SK-N-SH treated with all-trans-retinoic acid at 6 μM for 48 hours (cell line): ENCODE data around the gene ACO2.

Experiments
- ATAC-seq: fragments of 200-7000 bp; cut with Tn5 transposase; 3 replicates; pipeline ENCODE4 v1.9.1; 2020; ENCODE audit warnings: mild to moderate bottlenecking, moderate library complexity
- ARNTL ChIP-seq: fragments of 450-650 bp; formaldehyde crosslinking; IDR thresholded peaks from 2 replicates; pipeline ENCODE4 v1.5.0; 2020; ENCODE audit warnings: low read depth, mild to moderate bottlenecking, moderate library complexity, borderline replicate concordance
- BACH2 ChIP-seq: fragments of 250-450 bp; sonication (Bioruptor Pico); IDR thresholded peaks from 2 replicates; pipeline ENCODE4 v1.9.0; 2021; ENCODE audit warnings: mild to moderate bottlenecking, borderline replicate concordance
- CSDC2 ChIP-seq: fragments of 250-450 bp; sonication (Bioruptor Pico); IDR thresholded peaks from 2 replicates; pipeline ENCODE4 v1.5.0; 2020; ENCODE audit warnings: mild to moderate bottlenecking, moderate library complexity
- ESRRG ChIP-seq: fragments of 250-450 bp; sonication (Bioruptor Pico); IDR thresholded peaks from 2 replicates; pipeline ENCODE4 v1.6.1; 2021; ENCODE audit warnings: mild to moderate bottlenecking
- GLIS3 ChIP-seq: fragments of 250-450 bp; sonication (Bioruptor Pico); IDR thresholded peaks from 2 replicates; pipeline ENCODE4 v1.5.0; 2020; ENCODE audit warnings: mild to moderate bottlenecking, moderate library complexity
- ISL1 ChIP-seq: fragments of 250-450 bp; sonication (Bioruptor Pico); IDR thresholded peaks from 2 replicates; pipeline ENCODE4 v2.1.2; 2022; ENCODE audit warnings: mild to moderate bottlenecking, moderate library complexity
- OSR1 ChIP-seq: fragments of 250-450 bp; sonication (Bioruptor Pico); IDR thresholded peaks from 2 replicates; pipeline ENCODE4 v1.8.0; 2022; ENCODE audit warnings: moderate library complexity, mild to moderate bottlenecking, inconsistent platforms
- PPARA ChIP-seq: fragments of 250-450 bp; sonication (Bioruptor Pico); IDR thresholded peaks from 2 replicates; pipeline ENCODE4 v1.5.0; 2020; ENCODE audit warnings: mild to moderate bottlenecking, borderline replicate concordance
- RARB ChIP-seq: fragments of 250-450 bp; sonication (Bioruptor Pico); IDR thresholded peaks from 2 replicates; pipeline ENCODE4 v1.8.0; 2021; ENCODE audit warnings: mild to moderate bottlenecking, moderate library complexity
- SNAI2 ChIP-seq: fragments of 250-450 bp; sonication (Bioruptor Pico); IDR thresholded peaks from 2 replicates; pipeline ENCODE4 v1.5.0; 2020; ENCODE audit warnings: mild to moderate bottlenecking, moderate library complexity
- TCF4 ChIP-seq: fragments of 250-450 bp; sonication (Bioruptor Pico); IDR thresholded peaks from 2 replicates; pipeline ENCODE4 v1.8.0; 2021; ENCODE audit warnings: mild to moderate bottlenecking, moderate library complexity, borderline replicate concordance
- TOX ChIP-seq: fragments of 250-450 bp; sonication (Bioruptor Pico); IDR thresholded peaks from 2 replicates; pipeline ENCODE4 v1.8.0; 2021; ENCODE audit warnings: mild to moderate bottlenecking, moderate library complexity, borderline replicate concordance
- ZC3H10 ChIP-seq: fragments of 250-450 bp; sonication (Bioruptor Pico); IDR thresholded peaks from 2 replicates; pipeline ENCODE4 v1.5.1; 2021; ENCODE audit warnings: mild to moderate bottlenecking, moderate library complexity
- ZFP3 ChIP-seq: fragments of 250-450 bp; sonication (Bioruptor Pico); IDR thresholded peaks from 2 replicates; pipeline ENCODE4 v1.5.0; 2020; ENCODE audit warnings: mild to moderate bottlenecking, moderate library complexity
- ZFP30 ChIP-seq: fragments of 450-650 bp; formaldehyde crosslinking; IDR thresholded peaks from 2 replicates; pipeline ENCODE4 v1.5.0; 2022; ENCODE audit warnings: mild to moderate bottlenecking, moderate library complexity
- ZNF565 ChIP-seq: fragments of 450-650 bp; formaldehyde crosslinking; conservative IDR thresholded peaks from 2 replicates; pipeline ENCODE4 v1.5.0; 2020; ENCODE audit warnings: low read depth, mild to moderate bottlenecking, moderate library complexity
- ZNF70 ChIP-seq: fragments of 450-650 bp; formaldehyde crosslinking; IDR thresholded peaks from 2 replicates; pipeline ENCODE4 v1.5.0; 2020; ENCODE audit warnings: mild to moderate bottlenecking, moderate library complexity
- ZNF8 ChIP-seq: fragments of 450-650 bp; formaldehyde crosslinking; IDR thresholded peaks from 2 replicates; pipeline ENCODE4 v1.5.0; 2020; ENCODE audit warnings: mild to moderate bottlenecking, moderate library complexity
- TF ChIP-seq, protein P1 (sequence below): fragments of 250-450 bp; sonication (Bioruptor Pico); IDR thresholded peaks from 2 replicates; pipeline ENCODE4 v1.8.0; 2021; ENCODE audit warnings: low read depth, mild to moderate bottlenecking, moderate library complexity, borderline replicate concordance
- TF ChIP-seq, protein P2 (sequence below): fragments of 250-450 bp; sonication (Bioruptor Pico); IDR thresholded peaks from 2 replicates; pipeline ENCODE4 v1.8.0; 2020; ENCODE audit warnings: mild to moderate bottlenecking, moderate library complexity, borderline replicate concordance
- TF ChIP-seq, protein P3 (sequence below): fragments of 250-450 bp; sonication (Bioruptor Pico); IDR thresholded peaks from 2 replicates; pipeline ENCODE4 v1.5.1; 2020; ENCODE audit warnings: low read depth, mild to moderate bottlenecking, moderate library complexity
- TF ChIP-seq, protein P4 (sequence below): fragments of 250-450 bp; sonication (Bioruptor Pico); IDR thresholded peaks from 2 replicates; pipeline ENCODE4 v1.5.1; 2021; ENCODE audit warnings: mild to moderate bottlenecking, moderate library complexity

ACO2 gene

DNA sequence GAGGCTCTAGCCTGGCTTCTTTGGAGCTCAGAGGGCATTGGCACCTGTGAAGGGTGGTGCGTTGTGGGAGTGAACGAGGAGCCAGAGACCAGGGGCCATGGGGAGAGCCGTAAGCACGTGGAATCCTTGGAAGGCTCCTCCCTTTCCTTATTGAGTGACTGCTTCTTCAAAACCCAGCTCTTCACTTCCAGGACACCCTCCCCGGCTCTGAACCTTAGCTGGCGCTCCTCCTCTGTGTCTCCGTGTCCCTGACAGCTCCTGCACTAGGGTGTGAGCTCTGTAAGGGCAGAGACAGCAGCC, 49.1 kb downstream of the ACO2 start (continued):
- TF ChIP-seq TOX (CRISPR knock-in tag) (no peak), ZNF8 (no peak), CSDC2 (CRISPR knock-in tag) (no peak), ZNF70 (CRISPR knock-in tag) (no peak), SNAI2 (no peak), GLIS3 (CRISPR knock-in tag) (no peak)
- TF ChIP-seq, all 23 proteins: peak for 0

DNA sequence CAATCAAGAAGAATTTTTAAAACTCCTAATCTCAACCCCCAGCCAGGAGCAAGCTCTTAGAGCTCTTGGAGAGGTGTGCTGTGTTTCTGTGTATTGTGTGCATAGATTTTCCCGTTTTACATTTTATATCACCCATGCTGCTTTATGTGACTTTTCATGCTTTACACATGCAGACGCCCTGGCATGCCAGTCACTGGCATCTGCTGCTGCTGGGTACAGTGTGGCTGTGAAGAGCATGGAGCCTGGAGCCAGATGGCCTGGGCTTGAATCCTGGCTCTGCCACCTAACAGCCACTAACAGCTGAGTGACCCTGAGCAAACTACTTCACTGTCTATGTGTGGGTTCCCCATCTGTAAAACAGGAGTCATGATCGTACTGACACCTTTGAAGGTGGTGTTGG, 52.2 kb downstream of the ACO2 start:
- ATAC-seq: no peak
- TF ChIP-seq, protein P1, sequence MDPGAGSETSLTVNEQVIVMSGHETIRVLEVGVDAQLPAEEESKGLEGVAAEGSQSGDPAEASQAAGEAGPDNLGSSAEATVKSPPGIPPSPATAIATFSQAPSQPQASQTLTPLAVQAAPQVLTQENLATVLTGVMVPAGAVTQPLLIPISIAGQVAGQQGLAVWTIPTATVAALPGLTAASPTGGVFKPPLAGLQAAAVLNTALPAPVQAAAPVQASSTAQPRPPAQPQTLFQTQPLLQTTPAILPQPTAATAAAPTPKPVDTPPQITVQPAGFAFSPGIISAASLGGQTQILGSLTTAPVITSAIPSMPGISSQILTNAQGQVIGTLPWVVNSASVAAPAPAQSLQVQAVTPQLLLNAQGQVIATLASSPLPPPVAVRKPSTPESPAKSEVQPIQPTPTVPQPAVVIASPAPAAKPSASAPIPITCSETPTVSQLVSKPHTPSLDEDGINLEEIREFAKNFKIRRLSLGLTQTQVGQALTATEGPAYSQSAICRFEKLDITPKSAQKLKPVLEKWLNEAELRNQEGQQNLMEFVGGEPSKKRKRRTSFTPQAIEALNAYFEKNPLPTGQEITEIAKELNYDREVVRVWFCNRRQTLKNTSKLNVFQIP: no peak
- TF ChIP-seq ZNF8 (no peak), PPARA (no peak), ARNTL (CRISPR knock-in tag) (no peak)
- TF ChIP-seq, protein P2, sequence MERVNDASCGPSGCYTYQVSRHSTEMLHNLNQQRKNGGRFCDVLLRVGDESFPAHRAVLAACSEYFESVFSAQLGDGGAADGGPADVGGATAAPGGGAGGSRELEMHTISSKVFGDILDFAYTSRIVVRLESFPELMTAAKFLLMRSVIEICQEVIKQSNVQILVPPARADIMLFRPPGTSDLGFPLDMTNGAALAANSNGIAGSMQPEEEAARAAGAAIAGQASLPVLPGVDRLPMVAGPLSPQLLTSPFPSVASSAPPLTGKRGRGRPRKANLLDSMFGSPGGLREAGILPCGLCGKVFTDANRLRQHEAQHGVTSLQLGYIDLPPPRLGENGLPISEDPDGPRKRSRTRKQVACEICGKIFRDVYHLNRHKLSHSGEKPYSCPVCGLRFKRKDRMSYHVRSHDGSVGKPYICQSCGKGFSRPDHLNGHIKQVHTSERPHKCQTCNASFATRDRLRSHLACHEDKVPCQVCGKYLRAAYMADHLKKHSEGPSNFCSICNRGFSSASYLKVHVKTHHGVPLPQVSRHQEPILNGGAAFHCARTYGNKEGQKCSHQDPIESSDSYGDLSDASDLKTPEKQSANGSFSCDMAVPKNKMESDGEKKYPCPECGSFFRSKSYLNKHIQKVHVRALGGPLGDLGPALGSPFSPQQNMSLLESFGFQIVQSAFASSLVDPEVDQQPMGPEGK: no peak
- TF ChIP-seq, all 23 proteins: peak for 0

DNA sequence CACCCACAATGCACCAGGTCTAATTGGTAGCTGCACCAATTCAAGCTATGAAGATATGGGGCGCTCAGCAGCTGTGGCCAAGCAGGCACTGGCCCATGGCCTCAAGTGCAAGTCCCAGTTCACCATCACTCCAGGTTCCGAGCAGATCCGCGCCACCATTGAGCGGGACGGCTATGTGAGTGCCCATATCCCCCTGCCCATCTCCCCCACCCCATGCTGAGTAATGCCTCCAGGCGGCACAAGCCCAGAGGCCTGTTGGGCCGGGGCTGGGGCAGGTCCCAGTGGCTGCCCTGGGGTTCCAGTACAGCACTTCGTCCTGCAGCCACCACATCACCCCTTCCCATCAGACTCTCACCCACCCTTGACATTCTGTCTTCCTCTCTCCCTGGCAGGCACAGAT, 53.9 kb downstream of the ACO2 start:
- TF ChIP-seq TCF4 (CRISPR knock-in tag) (no peak), ZC3H10 (CRISPR knock-in tag) (no peak), OSR1 (no peak)
- ATAC-seq: no peak

DNA sequence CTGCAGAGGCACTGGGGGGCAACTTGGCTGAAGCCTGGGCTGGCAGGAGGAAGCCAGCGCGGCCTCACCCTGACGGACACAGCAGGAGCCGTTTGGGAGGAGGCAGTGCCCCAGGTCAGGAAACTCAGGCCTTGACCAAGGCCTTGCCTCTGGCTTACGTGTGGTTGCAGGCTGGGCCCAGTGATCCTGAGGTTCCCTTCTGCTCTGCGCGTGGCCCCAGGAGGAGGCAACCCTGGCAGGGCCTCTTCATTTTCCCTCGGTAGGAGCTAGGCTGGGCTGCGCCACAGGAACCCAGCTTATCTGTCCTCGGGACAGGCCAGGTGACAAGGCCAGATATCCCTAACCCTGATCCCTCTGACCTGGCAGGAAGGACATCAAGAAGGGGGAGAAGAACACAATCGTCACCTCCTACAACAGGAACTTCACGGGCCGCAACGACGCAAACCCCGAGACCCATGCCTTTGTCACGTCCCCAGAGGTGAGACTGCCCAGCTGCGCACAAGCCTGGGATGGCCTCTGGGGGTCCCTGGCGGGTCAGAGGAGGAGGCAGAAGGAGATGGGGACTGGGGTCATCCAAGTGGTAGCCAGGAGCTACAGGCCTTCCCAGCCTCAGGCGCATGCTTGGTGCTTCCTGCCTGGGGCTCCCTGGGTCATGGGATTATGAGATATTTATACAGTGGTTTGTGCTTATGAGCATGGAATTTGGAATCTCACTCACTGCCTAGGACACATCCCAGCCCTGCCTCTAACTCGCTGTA, 54.7 kb downstream of the ACO2 start:
- ATAC-seq: no peak; the same call in 2 of the 3 replicates
- TF ChIP-seq, protein P3, sequence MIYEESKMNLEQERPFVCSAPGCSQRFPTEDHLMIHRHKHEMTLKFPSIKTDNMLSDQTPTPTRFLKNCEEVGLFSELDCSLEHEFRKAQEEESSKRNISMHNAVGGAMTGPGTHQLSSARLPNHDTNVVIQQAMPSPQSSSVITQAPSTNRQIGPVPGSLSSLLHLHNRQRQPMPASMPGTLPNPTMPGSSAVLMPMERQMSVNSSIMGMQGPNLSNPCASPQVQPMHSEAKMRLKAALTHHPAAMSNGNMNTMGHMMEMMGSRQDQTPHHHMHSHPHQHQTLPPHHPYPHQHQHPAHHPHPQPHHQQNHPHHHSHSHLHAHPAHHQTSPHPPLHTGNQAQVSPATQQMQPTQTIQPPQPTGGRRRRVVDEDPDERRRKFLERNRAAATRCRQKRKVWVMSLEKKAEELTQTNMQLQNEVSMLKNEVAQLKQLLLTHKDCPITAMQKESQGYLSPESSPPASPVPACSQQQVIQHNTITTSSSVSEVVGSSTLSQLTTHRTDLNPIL (CRISPR knock-in tag): no peak
- TF ChIP-seq, protein P4, sequence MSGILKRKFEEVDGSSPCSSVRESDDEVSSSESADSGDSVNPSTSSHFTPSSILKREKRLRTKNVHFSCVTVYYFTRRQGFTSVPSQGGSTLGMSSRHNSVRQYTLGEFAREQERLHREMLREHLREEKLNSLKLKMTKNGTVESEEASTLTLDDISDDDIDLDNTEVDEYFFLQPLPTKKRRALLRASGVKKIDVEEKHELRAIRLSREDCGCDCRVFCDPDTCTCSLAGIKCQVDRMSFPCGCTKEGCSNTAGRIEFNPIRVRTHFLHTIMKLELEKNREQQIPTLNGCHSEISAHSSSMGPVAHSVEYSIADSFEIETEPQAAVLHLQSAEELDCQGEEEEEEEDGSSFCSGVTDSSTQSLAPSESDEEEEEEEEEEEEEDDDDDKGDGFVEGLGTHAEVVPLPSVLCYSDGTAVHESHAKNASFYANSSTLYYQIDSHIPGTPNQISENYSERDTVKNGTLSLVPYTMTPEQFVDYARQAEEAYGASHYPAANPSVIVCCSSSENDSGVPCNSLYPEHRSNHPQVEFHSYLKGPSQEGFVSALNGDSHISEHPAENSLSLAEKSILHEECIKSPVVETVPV (CRISPR knock-in tag): no peak
- TF ChIP-seq TOX (CRISPR knock-in tag) (no peak), ZNF8 (no peak), TCF4 (CRISPR knock-in tag) (no peak)
- TF ChIP-seq, all 23 proteins: peak for 0

DNA sequence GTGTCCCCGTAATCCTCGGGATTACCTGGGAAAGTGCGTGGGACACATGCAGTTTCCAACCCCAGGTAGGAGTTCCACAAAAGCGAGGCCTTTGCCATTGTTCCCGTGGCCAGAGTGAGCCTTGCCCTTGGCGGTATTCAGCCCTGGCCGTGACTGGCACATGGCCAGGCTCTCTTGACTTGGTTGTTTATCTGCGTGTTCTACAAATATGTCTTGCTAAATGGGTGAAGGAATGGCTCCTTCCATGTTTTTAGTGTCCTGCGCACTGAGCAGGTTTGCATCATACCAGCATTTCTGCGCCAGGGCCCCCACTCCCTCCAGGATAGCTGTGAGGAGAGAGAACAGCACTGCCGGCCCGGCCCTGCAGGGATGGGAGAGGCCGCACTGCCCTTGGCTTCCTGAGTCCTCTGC, 55.3 kb downstream of the ACO2 start:
- ATAC-seq: no peak
- no peak for TF ChIP-seq ZFP30 (CRISPR knock-in tag)
- TF ChIP-seq ZNF565 (CRISPR knock-in tag): no peak
- no peak for TF ChIP-seq ZC3H10 (CRISPR knock-in tag)
- TF ChIP-seq CSDC2 (CRISPR knock-in tag): no peak
- TF ChIP-seq, protein P2: no peak
- TF ChIP-seq TOX (CRISPR knock-in tag): no peak
- no peak for TF ChIP-seq ZNF70 (CRISPR knock-in tag)
- TF ChIP-seq PPARA: no peak
- no peak for TF ChIP-seq TCF4 (CRISPR knock-in tag)
- no peak for TF ChIP-seq OSR1
- TF ChIP-seq, protein P3 (CRISPR knock-in tag): no peak
- no peak for TF ChIP-seq ISL1 (CRISPR knock-in tag)
- no peak for TF ChIP-seq ESRRG (CRISPR knock-in tag)
- TF ChIP-seq ARNTL (CRISPR knock-in tag): no peak
- no peak for TF ChIP-seq ZFP3 (CRISPR knock-in tag)
- TF ChIP-seq BACH2 (CRISPR knock-in tag): no peak
- TF ChIP-seq, protein P1: no peak
- TF ChIP-seq RARB: no peak
